HCT116 (cell line): Measurements from ENCODE around the gene COL26A1. TPM values are rescaled to one million over a fixed set of nuclear protein-coding genes. Genes with fewer than 3 reads are reported as not detected.

Source experiments
- ATAC-seq: fragments of 200-7000 bp; cut with Tn5 transposase; 2 replicates; pipeline ENCODE4 v1.9.1; 2020; ENCODE audit warnings: mild to moderate bottlenecking, moderate library complexity
- BruUV-seq: library from RNA; stranded (reverse); fragments of 400-500 nt; replicated peaks from 2 replicates; lab custom pipeline; 2021; lab: Mats Ljungman, UMichigan
- CTCF ChIA-PET: fragments of 300-600 bp; sonication (Branson Sonifier 250); formaldehyde crosslinking; loops from one replicate; lab custom pipeline; 2021; ENCODE audit warnings: antibody characterized with exemption; lab: Charles Lee
- POLR2A ChIA-PET: fragments of 300-600, 350-600 bp; sonication (Branson Sonifier 250); formaldehyde crosslinking; loops from one replicate; lab custom pipeline; 2021; ENCODE audit warnings: antibody characterized with exemption; lab: Charles Lee
- RAD21 ChIA-PET, 2 experiments: fragments of 300-600 bp; sonication (Branson Sonifier 250); formaldehyde crosslinking; loops; one replicate each; lab custom pipeline; 2023; ENCODE audit warnings: low total read pairs in 2 of 2; ENCODE audit not compliant: uncharacterized antibody in 2 of 2, unreplicated experiment in 2 of 2, low non-redundant PET in 1 of 2; lab: Charles Lee
- DNase-seq: peaks from one replicate; pipeline ENCODE4 v3.0.0-alpha.2; 2010; ENCODE audit warnings: low read depth, low spot score
- H2AFZ ChIP-seq: fragments of 200-600 bp; shearing (Covaris generic), sonication (generic); 2 replicates; pipeline ENCODE4 v1.6.1; 2017; ENCODE audit warnings: low read depth, mixed run types, mixed read lengths, antibody characterized with exemption, low read length; ENCODE audit not compliant: poor library complexity, severe bottlenecking
- H3K27ac ChIP-seq: 2 replicates; pipeline ENCODE4 v1.5.1; 2012; ENCODE audit warnings: low read depth, low read length
- H3K27me3 ChIP-seq: fragments of 200-600 bp; sonication (generic); 2 replicates; pipeline ENCODE4 v1.6.1; 2016; ENCODE audit warnings: mixed run types, low read length, mixed read lengths; ENCODE audit not compliant: insufficient read depth
- H3K36me3 ChIP-seq, 2 experiments: fragments of 200-500 bp in 1 of 2; fragments of 200-600 bp in 1 of 2; sonication (Bioruptor generic) in 1 of 2; sonication (generic) in 1 of 2; 2 replicates each; pipeline versions ENCODE4 v1.5.1 to v1.6.1; 2014 to 2016; ENCODE audit warnings: low read length in 2 of 2, inconsistent platforms in 1 of 2, mixed read lengths in 1 of 2, mixed run types in 1 of 2; ENCODE audit not compliant: insufficient read depth in 2 of 2, control insufficient read depth in 1 of 2
- H3K4me1 ChIP-seq, 2 experiments: fragments of 200-600 bp in 1 of 2; sonication (generic) in 1 of 2; 2 replicates each; pipeline versions ENCODE4 v1.5.1 to v1.6.1; 2012 to 2017; ENCODE audit warnings: low read length in 2 of 2, inconsistent platforms in 1 of 2, mild to moderate bottlenecking in 1 of 2, mixed read lengths in 1 of 2, mixed run types in 1 of 2, moderate library complexity in 1 of 2; ENCODE audit not compliant: insufficient read depth in 2 of 2, control insufficient read depth in 1 of 2
- H3K4me2 ChIP-seq: fragments of 200-600 bp; sonication (generic); 2 replicates; pipeline ENCODE4 v1.6.1; 2017; ENCODE audit warnings: mixed run types, low read length, mixed read lengths
- H3K4me3 ChIP-seq, 2 experiments: fragments of 200-600 bp in 1 of 2; sonication (generic) in 1 of 2; replicated peaks in 1 of 2; 2 replicates each; pipeline ENCODE4 v1.5.1; 2011 to 2016; ENCODE audit warnings: low read length in 2 of 2, control low read depth in 1 of 2, low read depth in 1 of 2, mild to moderate bottlenecking in 1 of 2, mixed read lengths in 1 of 2, mixed run types in 1 of 2
- H3K79me2 ChIP-seq: fragments of 200-600 bp; sonication (generic); 2 replicates; pipeline ENCODE4 v1.6.1; 2017; ENCODE audit warnings: mild to moderate bottlenecking, mixed run types, low read length, moderate library complexity, mixed read lengths; ENCODE audit not compliant: insufficient read depth
- H3K9ac ChIP-seq: fragments of 200-600 bp; sonication (generic); 2 replicates; pipeline ENCODE4 v1.6.1; 2016; ENCODE audit warnings: low read length, mixed read lengths
- H3K9me2 ChIP-seq: fragments of 200-600 bp; sonication (generic), shearing (Covaris generic); 2 replicates; pipeline ENCODE4 v1.6.1; 2017; ENCODE audit warnings: mixed run types, mild to moderate bottlenecking, moderate library complexity; ENCODE audit not compliant: insufficient read depth
- H3K9me3 ChIP-seq, 2 experiments: fragments of 200-500 bp in 1 of 2; fragments of 200-600 bp in 1 of 2; sonication (Bioruptor generic) in 1 of 2; sonication (generic) in 1 of 2; 2 replicates each; pipeline ENCODE4 v1.6.1; 2014 to 2017; ENCODE audit warnings: low read length in 2 of 2, mixed read lengths in 2 of 2, inconsistent platforms in 1 of 2, low read depth in 1 of 2, mild to moderate bottlenecking in 1 of 2, mixed run types in 1 of 2, moderate library complexity in 1 of 2; ENCODE audit not compliant: control insufficient read depth in 1 of 2, insufficient read depth in 1 of 2
- H4K20me1 ChIP-seq: fragments of 200-600 bp; sonication (generic), shearing (Covaris generic); 2 replicates; pipeline ENCODE4 v1.6.1; 2017; ENCODE audit warnings: mixed run types, mild to moderate bottlenecking, moderate library complexity; ENCODE audit not compliant: insufficient read depth
- CEBPB ChIP-seq: IDR thresholded peaks from 2 replicates; pipeline ENCODE4 v1.6.1; 2012; ENCODE audit warnings: low read depth
- EGR1 ChIP-seq: IDR thresholded peaks from 2 replicates; pipeline ENCODE4 v1.6.1; 2012; ENCODE audit warnings: low read depth
- ELF1 ChIP-seq: IDR thresholded peaks from 2 replicates; pipeline ENCODE4 v1.6.1; 2012; ENCODE audit warnings: low read depth, borderline replicate concordance
- EZH2 ChIP-seq: fragments of 200-600 bp; sonication (generic); IDR thresholded peaks from 2 replicates; pipeline ENCODE4 v1.6.1; 2017; ENCODE audit warnings: antibody characterized with exemption, mixed run types
- FOSL1 ChIP-seq: IDR thresholded peaks from 2 replicates; pipeline ENCODE4 v1.6.1; 2012; ENCODE audit warnings: low read depth
- JUND ChIP-seq: IDR thresholded peaks from 2 replicates; pipeline ENCODE4 v1.6.1; 2012
- POLR2A ChIP-seq: IDR thresholded peaks from 2 replicates; pipeline ENCODE4 v1.7.0; 2011; ENCODE audit warnings: borderline replicate concordance; ENCODE audit not compliant: insufficient read depth, insufficient read length; ENCODE audit errors: extremely low read depth
- POLR2AphosphoS5 ChIP-seq: IDR thresholded peaks from 2 replicates; pipeline ENCODE4 v1.6.1; 2011; ENCODE audit warnings: mild to moderate bottlenecking, low read depth, low read length, moderate library complexity
- RAD21 ChIP-seq: IDR thresholded peaks from 2 replicates; pipeline ENCODE4 v1.6.1; 2012; ENCODE audit warnings: low read depth, mild to moderate bottlenecking
- SP1 ChIP-seq: IDR thresholded peaks from 2 replicates; pipeline ENCODE4 v1.6.1; 2012; ENCODE audit warnings: low read depth
- SRF ChIP-seq: IDR thresholded peaks from 2 replicates; pipeline ENCODE4 v1.6.1; 2012; ENCODE audit warnings: low read depth
- TCF7L2 ChIP-seq: IDR thresholded peaks from 2 replicates; pipeline ENCODE4 v1.7.0; 2011; ENCODE audit warnings: borderline replicate concordance, inconsistent platforms; ENCODE audit not compliant: insufficient read depth, insufficient read length; ENCODE audit errors: extremely low read depth
- ZFX ChIP-seq: fragments of 450-650 bp; IDR thresholded peaks from 2 replicates; pipeline ENCODE4 v1.6.1; 2017
- ZNF274 ChIP-seq: fragments of 200-500 bp; sonication (Bioruptor generic); IDR thresholded peaks from 2 replicates; pipeline ENCODE4 v1.6.1; 2014; ENCODE audit warnings: mild to moderate bottlenecking, low read depth, low read length, inconsistent platforms
- intact Hi-C: fragments of 100-400 bp; cut with micrococcal nuclease; formaldehyde crosslinking; loops from 2 replicates; pipeline ENCODE4 v1.10.0; 2022
- total RNA-seq: library from RNA; stranded (reverse); gene quantifications from one replicate; pipeline ENCODE4 v1.2.1, GENCODE V29; 2021; ENCODE audit not compliant: unreplicated experiment
- TF ChIP-seq, protein P1 (sequence below): IDR thresholded peaks from 2 replicates; pipeline ENCODE4 v1.6.1; 2012; ENCODE audit warnings: low read depth
- TF ChIP-seq, protein P2 (sequence below): IDR thresholded peaks from 2 replicates; pipeline ENCODE4 v1.6.1; 2012
- TF ChIP-seq, protein P3 (sequence below): IDR thresholded peaks from 2 replicates; pipeline ENCODE4 v1.6.1; 2012
- TF ChIP-seq, protein P4 (sequence below), 3 experiments: fragments of 200-600 bp in 1 of 3; sonication (generic) in 1 of 3; IDR thresholded peaks in 2 of 3; conservative IDR thresholded peaks in 1 of 3; 2 replicates each; pipeline ENCODE4 v1.5.1; 2012 to 2017; ENCODE audit warnings: low read depth in 2 of 3, low read length in 2 of 3, antibody characterized with exemption in 1 of 3, borderline replicate concordance in 1 of 3, control low read depth in 1 of 3, mild to moderate bottlenecking in 1 of 3, mixed read lengths in 1 of 3, mixed run types in 1 of 3, moderate library complexity in 1 of 3; ENCODE audit not compliant: insufficient read depth in 1 of 3
- TF ChIP-seq, protein P5 (sequence below): IDR thresholded peaks from 2 replicates; pipeline ENCODE4 v1.6.1; 2011; ENCODE audit warnings: mild to moderate bottlenecking, low read length, moderate library complexity; ENCODE audit not compliant: insufficient replicate concordance; ENCODE audit errors: extremely low read depth

The COL26A1 gene
- total RNA-seq, 1 experiment from 2014 or later: 0.27 TPM

DNA sequence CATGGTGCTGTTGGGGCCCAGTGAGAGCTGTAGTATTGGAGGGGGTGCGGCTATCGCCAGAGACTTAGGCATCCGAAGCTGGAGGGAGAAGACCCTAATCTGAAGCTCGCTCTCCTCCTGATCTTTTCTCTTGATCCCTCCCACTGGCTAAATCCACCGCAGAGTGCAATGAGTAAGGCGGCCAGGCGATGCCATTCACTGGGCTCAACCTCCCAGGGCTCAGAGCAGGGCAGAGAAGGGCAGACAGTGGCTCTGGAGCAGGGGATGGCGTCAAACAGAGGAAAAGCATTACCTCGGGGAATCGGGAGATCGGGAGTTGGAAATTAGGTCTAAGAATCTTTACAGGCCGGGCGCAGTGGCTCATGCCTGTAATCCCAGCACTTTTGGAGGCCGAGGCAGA is 22.3 kb upstream of the COL26A1 start:
- H3K36me3 ChIP-seq: no peaks in the 10 kb centered on the region
- H2AFZ ChIP-seq: no peak overlapping the region
- no peak for ATAC-seq
- H3K27me3 ChIP-seq: no peaks in the 10 kb centered on the region
- no peaks in the 10 kb centered on the region for H4K20me1 ChIP-seq
- ChIA-PET POLR2A (no interaction called here), RAD21 (no interaction called here), CTCF (interaction anchor here (1.1 kb wide), 1 partner anchor 25 kb away, joined by 3 read pairs; no protein-coding TSS in a partner anchor)
- intact Hi-C loops: no loop called here
- H3K9ac ChIP-seq: no peak overlapping the region
- no peaks in the 10 kb centered on the region for H3K79me2 ChIP-seq
- no TSS peak for BruUV-seq
- no peak for DNase-seq
- H3K9me3 ChIP-seq: no peaks in the 10 kb centered on the region
- no peak overlapping the region for H3K4me3 ChIP-seq
- no peaks in the 10 kb centered on the region for H3K9me2 ChIP-seq
- no peaks in the 10 kb centered on the region for H3K4me1 ChIP-seq
- TF ChIP-seq POLR2AphosphoS5 (no peak), SRF (no peak), CEBPB (no peak), ELF1 (no peak), TCF7L2 (no peak), RAD21 (no peak), ZNF274 (no peak), JUND (no peak), ZFX (no peak), SP1 (no peak), FOSL1 (no peak), POLR2A (no peak), EGR1 (no peak), EZH2 (no peak)
- TF ChIP-seq, protein P1, sequence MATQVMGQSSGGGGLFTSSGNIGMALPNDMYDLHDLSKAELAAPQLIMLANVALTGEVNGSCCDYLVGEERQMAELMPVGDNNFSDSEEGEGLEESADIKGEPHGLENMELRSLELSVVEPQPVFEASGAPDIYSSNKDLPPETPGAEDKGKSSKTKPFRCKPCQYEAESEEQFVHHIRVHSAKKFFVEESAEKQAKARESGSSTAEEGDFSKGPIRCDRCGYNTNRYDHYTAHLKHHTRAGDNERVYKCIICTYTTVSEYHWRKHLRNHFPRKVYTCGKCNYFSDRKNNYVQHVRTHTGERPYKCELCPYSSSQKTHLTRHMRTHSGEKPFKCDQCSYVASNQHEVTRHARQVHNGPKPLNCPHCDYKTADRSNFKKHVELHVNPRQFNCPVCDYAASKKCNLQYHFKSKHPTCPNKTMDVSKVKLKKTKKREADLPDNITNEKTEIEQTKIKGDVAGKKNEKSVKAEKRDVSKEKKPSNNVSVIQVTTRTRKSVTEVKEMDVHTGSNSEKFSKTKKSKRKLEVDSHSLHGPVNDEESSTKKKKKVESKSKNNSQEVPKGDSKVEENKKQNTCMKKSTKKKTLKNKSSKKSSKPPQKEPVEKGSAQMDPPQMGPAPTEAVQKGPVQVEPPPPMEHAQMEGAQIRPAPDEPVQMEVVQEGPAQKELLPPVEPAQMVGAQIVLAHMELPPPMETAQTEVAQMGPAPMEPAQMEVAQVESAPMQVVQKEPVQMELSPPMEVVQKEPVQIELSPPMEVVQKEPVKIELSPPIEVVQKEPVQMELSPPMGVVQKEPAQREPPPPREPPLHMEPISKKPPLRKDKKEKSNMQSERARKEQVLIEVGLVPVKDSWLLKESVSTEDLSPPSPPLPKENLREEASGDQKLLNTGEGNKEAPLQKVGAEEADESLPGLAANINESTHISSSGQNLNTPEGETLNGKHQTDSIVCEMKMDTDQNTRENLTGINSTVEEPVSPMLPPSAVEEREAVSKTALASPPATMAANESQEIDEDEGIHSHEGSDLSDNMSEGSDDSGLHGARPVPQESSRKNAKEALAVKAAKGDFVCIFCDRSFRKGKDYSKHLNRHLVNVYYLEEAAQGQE: no peak
- TF ChIP-seq, protein P2, sequence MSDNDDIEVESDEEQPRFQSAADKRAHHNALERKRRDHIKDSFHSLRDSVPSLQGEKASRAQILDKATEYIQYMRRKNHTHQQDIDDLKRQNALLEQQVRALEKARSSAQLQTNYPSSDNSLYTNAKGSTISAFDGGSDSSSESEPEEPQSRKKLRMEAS: no peak
- TF ChIP-seq, protein P3, sequence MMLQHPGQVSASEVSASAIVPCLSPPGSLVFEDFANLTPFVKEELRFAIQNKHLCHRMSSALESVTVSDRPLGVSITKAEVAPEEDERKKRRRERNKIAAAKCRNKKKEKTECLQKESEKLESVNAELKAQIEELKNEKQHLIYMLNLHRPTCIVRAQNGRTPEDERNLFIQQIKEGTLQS: no peak
- TF ChIP-seq, protein P4, sequence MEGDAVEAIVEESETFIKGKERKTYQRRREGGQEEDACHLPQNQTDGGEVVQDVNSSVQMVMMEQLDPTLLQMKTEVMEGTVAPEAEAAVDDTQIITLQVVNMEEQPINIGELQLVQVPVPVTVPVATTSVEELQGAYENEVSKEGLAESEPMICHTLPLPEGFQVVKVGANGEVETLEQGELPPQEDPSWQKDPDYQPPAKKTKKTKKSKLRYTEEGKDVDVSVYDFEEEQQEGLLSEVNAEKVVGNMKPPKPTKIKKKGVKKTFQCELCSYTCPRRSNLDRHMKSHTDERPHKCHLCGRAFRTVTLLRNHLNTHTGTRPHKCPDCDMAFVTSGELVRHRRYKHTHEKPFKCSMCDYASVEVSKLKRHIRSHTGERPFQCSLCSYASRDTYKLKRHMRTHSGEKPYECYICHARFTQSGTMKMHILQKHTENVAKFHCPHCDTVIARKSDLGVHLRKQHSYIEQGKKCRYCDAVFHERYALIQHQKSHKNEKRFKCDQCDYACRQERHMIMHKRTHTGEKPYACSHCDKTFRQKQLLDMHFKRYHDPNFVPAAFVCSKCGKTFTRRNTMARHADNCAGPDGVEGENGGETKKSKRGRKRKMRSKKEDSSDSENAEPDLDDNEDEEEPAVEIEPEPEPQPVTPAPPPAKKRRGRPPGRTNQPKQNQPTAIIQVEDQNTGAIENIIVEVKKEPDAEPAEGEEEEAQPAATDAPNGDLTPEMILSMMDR (IDR thresholded peaks at IDR 0.05 in 2 of 3, conservative IDR thresholded peaks at IDR 0.05 in 1 of 3; ENCODE audit: borderline replicate concordance in 1 of 3, insufficient read depth in 1 of 3, low read depth in 2 of 3, low read length in 2 of 3): no peak
- TF ChIP-seq, protein P5, sequence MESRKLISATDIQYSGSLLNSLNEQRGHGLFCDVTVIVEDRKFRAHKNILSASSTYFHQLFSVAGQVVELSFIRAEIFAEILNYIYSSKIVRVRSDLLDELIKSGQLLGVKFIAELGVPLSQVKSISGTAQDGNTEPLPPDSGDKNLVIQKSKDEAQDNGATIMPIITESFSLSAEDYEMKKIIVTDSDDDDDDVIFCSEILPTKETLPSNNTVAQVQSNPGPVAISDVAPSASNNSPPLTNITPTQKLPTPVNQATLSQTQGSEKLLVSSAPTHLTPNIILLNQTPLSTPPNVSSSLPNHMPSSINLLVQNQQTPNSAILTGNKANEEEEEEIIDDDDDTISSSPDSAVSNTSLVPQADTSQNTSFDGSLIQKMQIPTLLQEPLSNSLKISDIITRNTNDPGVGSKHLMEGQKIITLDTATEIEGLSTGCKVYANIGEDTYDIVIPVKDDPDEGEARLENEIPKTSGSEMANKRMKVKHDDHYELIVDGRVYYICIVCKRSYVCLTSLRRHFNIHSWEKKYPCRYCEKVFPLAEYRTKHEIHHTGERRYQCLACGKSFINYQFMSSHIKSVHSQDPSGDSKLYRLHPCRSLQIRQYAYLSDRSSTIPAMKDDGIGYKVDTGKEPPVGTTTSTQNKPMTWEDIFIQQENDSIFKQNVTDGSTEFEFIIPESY: no peak
- no peak overlapping the region for H3K27ac ChIP-seq
- H3K4me2 ChIP-seq: no peak overlapping the region
